A549 (cell line): ENCODE data around the gene NTRK1. TPM values are rescaled to one million over a fixed set of nuclear protein-coding genes. Genes with fewer than 3 reads are reported as not detected.

ENCODE experiments used
- ATAC-seq, 2 experiments: fragments of 200-7000 bp in 1 of 2; fragments of >200 bp in 1 of 2; cut with Nextera tagmentation in 1 of 2; cut with Tn5 transposase in 1 of 2; 3 replicates each; pipeline versions ENCODE4 v1.8.0 to v1.9.1; 2018 to 2020; ENCODE audit warnings: mild to moderate bottlenecking in 1 of 2, moderate library complexity in 1 of 2
- CTCF ChIA-PET: fragments of 300-600 bp; sonication (Branson Sonifier 250); formaldehyde crosslinking; extraction: SDS; loops from one replicate; lab custom pipeline; 2021; ENCODE audit warnings: antibody characterized with exemption, inconsistent platforms; lab: Yijun Ruan, JAX
- POLR2A ChIA-PET: fragments of 350-600 bp; formaldehyde crosslinking; extraction: SDS; loops from one replicate; lab custom pipeline; 2021; ENCODE audit warnings: antibody characterized with exemption, inconsistent platforms; lab: Yijun Ruan, JAX
- DNase-seq, 2 experiments: peaks; one replicate each; pipeline versions ENCODE4 v3.0.0 to v3.0.0-alpha.2; 2011 to 2016; ENCODE audit warnings: low read depth in 1 of 2, low spot score in 1 of 2
- FAIRE-seq: peaks from 2 replicates; lab custom pipeline; 2011; peaks lifted over from hg19 to GRCh38; lab: Jason Lieb, UNC
- H3K27ac ChIP-seq, 2 experiments: fragments of >200 bp; sonication (Bioruptor Twin); formaldehyde crosslinking; 3 replicates each; pipeline ENCODE4 v1.5.1; 2016 to 2017
- H3K4me1 ChIP-seq: fragments of >200 bp; sonication (Bioruptor Twin); formaldehyde crosslinking; 3 replicates; pipeline ENCODE4 v1.6.1; 2016
- H3K4me2 ChIP-seq: fragments of >200 bp; sonication (Bioruptor Twin); formaldehyde crosslinking; 3 replicates; pipeline ENCODE4 v1.6.1; 2016
- H3K4me3 ChIP-seq: fragments of >200 bp; sonication (Bioruptor Twin); formaldehyde crosslinking; 3 replicates; pipeline ENCODE4 v1.5.1; 2016
- H3K9me3 ChIP-seq: fragments of >200 bp; sonication (Bioruptor Twin); formaldehyde crosslinking; 3 replicates; pipeline ENCODE4 v1.6.1; 2016
- CEBPB ChIP-seq, 2 experiments: fragments of >200 bp in 1 of 2; sonication (Bioruptor Twin) in 1 of 2; formaldehyde crosslinking in 1 of 2; IDR thresholded peaks; 2 replicates each; pipeline ENCODE4 v1.6.1; 2012 to 2016
- CHD2 ChIP-seq: fragments of 150-350 bp; IDR thresholded peaks from 2 replicates; pipeline ENCODE4 v1.6.1; 2014; ENCODE audit warnings: low read length; ENCODE audit not compliant: partially characterized antibody
- CHD4 ChIP-seq: fragments of 200-600 bp; sonication (generic); IDR thresholded peaks from 2 replicates; pipeline ENCODE4 v1.6.1; 2016; ENCODE audit warnings: antibody characterized with exemption, mild to moderate bottlenecking, borderline replicate concordance
- EHF ChIP-seq: fragments of 250-450 bp; sonication (Bioruptor Pico); IDR thresholded peaks from 2 replicates; pipeline ENCODE4 v1.5.0; 2020; ENCODE audit warnings: mild to moderate bottlenecking
- EP300 ChIP-seq, 2 experiments: fragments of >200 bp; sonication (Bioruptor Twin); formaldehyde crosslinking; IDR thresholded peaks; 2 replicates in 1 of 2; 3 replicates in 1 of 2; pipeline ENCODE4 v1.6.1; 2016 to 2017
- ESRRA ChIP-seq: fragments of 150-350 bp; IDR thresholded peaks from 2 replicates; pipeline ENCODE4 v1.6.1; 2014; ENCODE audit warnings: mild to moderate bottlenecking, low read length, borderline replicate concordance
- FOSB ChIP-seq: fragments of 250-450 bp; sonication (Bioruptor Pico); IDR thresholded peaks from 2 replicates; pipeline ENCODE4 v1.5.0; 2020; ENCODE audit warnings: mild to moderate bottlenecking, moderate library complexity
- GATA3 ChIP-seq: IDR thresholded peaks from 2 replicates; pipeline ENCODE4 v1.6.1; 2012; ENCODE audit warnings: borderline replicate concordance
- HDAC2 ChIP-seq: fragments of 200-600 bp; sonication (generic); IDR thresholded peaks from 2 replicates; pipeline ENCODE4 v1.6.1; 2016
- HOXB13 ChIP-seq: fragments of 250-450 bp; sonication (Bioruptor Pico); IDR thresholded peaks from 2 replicates; pipeline ENCODE4 v1.5.0; 2020; ENCODE audit warnings: low read depth, mild to moderate bottlenecking, moderate library complexity
- JUN ChIP-seq, 2 experiments: fragments of >200 bp; sonication (Bioruptor Twin); formaldehyde crosslinking; IDR thresholded peaks; 2 replicates in 1 of 2; 3 replicates in 1 of 2; pipeline ENCODE4 v1.6.1; 2016 to 2017
- JUNB ChIP-seq: fragments of >200 bp; sonication (Bioruptor Twin); formaldehyde crosslinking; IDR thresholded peaks from 2 replicates; pipeline ENCODE4 v1.6.1; 2016
- KDM1A ChIP-seq: fragments of 200-600 bp; sonication (generic); IDR thresholded peaks from 2 replicates; pipeline ENCODE4 v1.6.1; 2016; ENCODE audit warnings: low read depth, mild to moderate bottlenecking
- KDM5A ChIP-seq: fragments of 200-600 bp; sonication (generic); IDR thresholded peaks from 2 replicates; pipeline ENCODE4 v1.6.1; 2016; ENCODE audit warnings: antibody characterized with exemption, mild to moderate bottlenecking
- MAFK ChIP-seq: fragments of 450-650 bp; IDR thresholded peaks from 2 replicates; pipeline ENCODE4 v1.6.1; 2014; ENCODE audit not compliant: partially characterized antibody
- MAZ ChIP-seq: fragments of 150-350 bp; IDR thresholded peaks from 2 replicates; pipeline ENCODE4 v1.6.1; 2014; ENCODE audit warnings: antibody characterized with exemption, low read depth, low read length, borderline replicate concordance
- NFE2L2 ChIP-seq: fragments of 150-350 bp; conservative IDR thresholded peaks from 2 replicates; pipeline ENCODE4 v1.6.1; 2014; ENCODE audit warnings: low read length
- RAD21 ChIP-seq, 2 experiments: fragments of >200 bp in 1 of 2; sonication (Bioruptor Twin) in 1 of 2; formaldehyde crosslinking in 1 of 2; IDR thresholded peaks in 1 of 2; conservative IDR thresholded peaks in 1 of 2; 2 replicates in 1 of 2; 3 replicates in 1 of 2; pipeline ENCODE4 v1.6.1; 2012 to 2018; ENCODE audit warnings: inconsistent platforms in 1 of 2
- RARB ChIP-seq: fragments of 250-450 bp; sonication (Bioruptor Pico); IDR thresholded peaks from 2 replicates; pipeline ENCODE4 v1.8.0; 2021; ENCODE audit warnings: mild to moderate bottlenecking, moderate library complexity
- SREBF2 ChIP-seq: fragments of 450-650 bp; IDR thresholded peaks from 2 replicates; pipeline ENCODE4 v1.6.1; 2014; ENCODE audit warnings: mild to moderate bottlenecking, moderate library complexity
- TP53 ChIP-seq: fragments of 250-450 bp; sonication (Bioruptor Pico); IDR thresholded peaks from 2 replicates; pipeline ENCODE4 v1.5.0; 2021; ENCODE audit warnings: mild to moderate bottlenecking, moderate library complexity
- ZFP36 ChIP-seq: fragments of 450-650 bp; IDR thresholded peaks from 2 replicates; pipeline ENCODE4 v1.6.1; 2014; ENCODE audit warnings: borderline replicate concordance; ENCODE audit not compliant: partially characterized antibody
- WGBS: methylation state at CpG from one replicate; pipeline ENCODE4 v1.1.6; 2017; ENCODE audit errors: missing lambda C conversion rate; 5-methylcytosine and 5-hydroxymethylcytosine counted together
- polyA plus RNA-seq, 4 experiments: library from polyadenylated mRNA; depleted of rRNA in 3 of 4; stranded (reverse); fragments of >200 nt; fragmentation: RNase III in 1 of 4; extraction: RNeasy Plus Mini Kit Qiagen cat#74134 plus additional on column Dnase treatment in 1 of 4; gene quantifications; 2 replicates in 3 of 4; 3 replicates in 1 of 4; pipeline ENCODE4 v1.2.3, GENCODE V29; 2011 to 2017
- TF ChIP-seq, protein P1 (sequence below): fragments of 250-450 bp; sonication (Bioruptor Pico); IDR thresholded peaks from 2 replicates; pipeline ENCODE4 v1.5.0; 2021; ENCODE audit warnings: mild to moderate bottlenecking, moderate library complexity, borderline replicate concordance
- TF ChIP-seq, protein P2 (sequence below): fragments of >200 bp; sonication (Bioruptor Twin); formaldehyde crosslinking; IDR thresholded peaks from 2 replicates; pipeline ENCODE4 v1.6.1; 2016
- TF ChIP-seq, protein P3 (sequence below): fragments of >200 bp; sonication (Bioruptor Twin); formaldehyde crosslinking; IDR thresholded peaks from 3 replicates; pipeline ENCODE4 v1.6.1; 2016
- TF ChIP-seq, protein P4 (sequence below): IDR thresholded peaks from 2 replicates; pipeline ENCODE4 v1.6.1; 2012
- TF ChIP-seq, protein P5 (sequence below): IDR thresholded peaks from 2 replicates; pipeline ENCODE4 v1.6.1; 2012; ENCODE audit warnings: low read depth, borderline replicate concordance
- TF ChIP-seq, protein P6 (sequence below): fragments of >200 bp; sonication (Bioruptor Twin); formaldehyde crosslinking; IDR thresholded peaks from 3 replicates; pipeline ENCODE4 v1.5.1; 2016
- TF ChIP-seq, protein P7 (sequence below): fragments of 150-350 bp; IDR thresholded peaks from 2 replicates; pipeline ENCODE4 v1.6.1; 2014; ENCODE audit warnings: low read depth, mild to moderate bottlenecking, low read length

Gene NTRK1
- polyA plus RNA-seq, 2 of the 4 experiments (the other 2 are of a cell fraction) = 0.05 to 0.18 TPM

DNA sequence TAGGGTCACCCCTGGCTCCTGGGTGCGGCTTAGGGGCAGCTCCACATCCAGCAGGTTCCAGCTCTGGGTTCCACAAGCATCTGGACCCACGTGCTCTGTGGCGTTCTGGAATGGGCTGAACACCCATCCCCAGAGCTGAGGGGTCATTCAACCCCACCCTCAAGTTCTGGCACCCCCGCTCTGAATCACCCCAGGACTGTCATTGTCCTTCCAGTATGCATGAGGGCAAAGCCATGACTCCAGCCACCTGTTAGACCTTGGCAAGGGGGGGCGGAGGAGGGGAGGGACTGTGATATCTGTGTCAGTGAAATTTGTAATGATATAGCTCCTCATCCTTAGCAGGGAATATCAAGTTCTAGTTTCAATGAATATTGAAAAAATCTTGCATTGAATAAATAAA is 14.0 kb upstream of the NTRK1 start:
- Histone ChIP-seq H3K27ac (no peak overlapping the region), H3K4me3 (no peak overlapping the region), H3K4me2 (no peak overlapping the region), H3K9me3 (no peaks in the 10 kb centered on the region), H3K4me1 (no peaks in the 10 kb centered on the region)
- DNase-seq (no peak), FAIRE-seq (no peak), ATAC-seq (no peak)
- TF ChIP-seq JUN (IDR thresholded peaks at IDR 0.05) (no peak), SREBF2 (no peak), RARB (CRISPR knock-in tag) (no peak), ESRRA (no peak), KDM1A (no peak), CHD2 (no peak), CEBPB (IDR thresholded peaks at IDR 0.05) (no peak), EHF (CRISPR knock-in tag) (no peak), GATA3 (no peak), RAD21 (conservative IDR thresholded peaks at IDR 0.05 in 1 of 2, IDR thresholded peaks at IDR 0.05 in 1 of 2) (no peak), KDM5A (no peak), HOXB13 (CRISPR knock-in tag) (no peak), MAZ (no peak), MAFK (no peak)
- TF ChIP-seq, protein P1, sequence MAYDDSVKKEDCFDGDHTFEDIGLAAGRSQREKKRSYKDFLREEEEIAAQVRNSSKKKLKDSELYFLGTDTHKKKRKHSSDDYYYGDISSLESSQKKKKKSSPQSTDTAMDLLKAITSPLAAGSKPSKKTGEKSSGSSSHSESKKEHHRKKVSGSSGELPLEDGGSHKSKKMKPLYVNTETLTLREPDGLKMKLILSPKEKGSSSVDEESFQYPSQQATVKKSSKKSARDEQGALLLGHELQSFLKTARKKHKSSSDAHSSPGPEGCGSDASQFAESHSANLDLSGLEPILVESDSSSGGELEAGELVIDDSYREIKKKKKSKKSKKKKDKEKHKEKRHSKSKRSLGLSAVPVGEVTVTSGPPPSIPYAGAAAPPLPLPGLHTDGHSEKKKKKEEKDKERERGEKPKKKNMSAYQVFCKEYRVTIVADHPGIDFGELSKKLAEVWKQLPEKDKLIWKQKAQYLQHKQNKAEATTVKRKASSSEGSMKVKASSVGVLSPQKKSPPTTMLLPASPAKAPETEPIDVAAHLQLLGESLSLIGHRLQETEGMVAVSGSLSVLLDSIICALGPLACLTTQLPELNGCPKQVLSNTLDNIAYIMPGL (CRISPR knock-in tag) = no peak
- TF ChIP-seq, protein P2, sequence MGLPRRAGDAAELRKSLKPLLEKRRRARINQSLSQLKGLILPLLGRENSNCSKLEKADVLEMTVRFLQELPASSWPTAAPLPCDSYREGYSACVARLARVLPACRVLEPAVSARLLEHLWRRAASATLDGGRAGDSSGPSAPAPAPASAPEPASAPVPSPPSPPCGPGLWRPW = no peak
- TF ChIP-seq, protein P3, sequence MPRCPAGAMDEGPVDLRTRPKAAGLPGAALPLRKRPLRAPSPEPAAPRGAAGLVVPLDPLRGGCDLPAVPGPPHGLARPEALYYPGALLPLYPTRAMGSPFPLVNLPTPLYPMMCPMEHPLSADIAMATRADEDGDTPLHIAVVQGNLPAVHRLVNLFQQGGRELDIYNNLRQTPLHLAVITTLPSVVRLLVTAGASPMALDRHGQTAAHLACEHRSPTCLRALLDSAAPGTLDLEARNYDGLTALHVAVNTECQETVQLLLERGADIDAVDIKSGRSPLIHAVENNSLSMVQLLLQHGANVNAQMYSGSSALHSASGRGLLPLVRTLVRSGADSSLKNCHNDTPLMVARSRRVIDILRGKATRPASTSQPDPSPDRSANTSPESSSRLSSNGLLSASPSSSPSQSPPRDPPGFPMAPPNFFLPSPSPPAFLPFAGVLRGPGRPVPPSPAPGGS = no peak
- TF ChIP-seq, protein P4, sequence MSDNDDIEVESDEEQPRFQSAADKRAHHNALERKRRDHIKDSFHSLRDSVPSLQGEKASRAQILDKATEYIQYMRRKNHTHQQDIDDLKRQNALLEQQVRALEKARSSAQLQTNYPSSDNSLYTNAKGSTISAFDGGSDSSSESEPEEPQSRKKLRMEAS = no peak
- POLR2A ChIA-PET = no interaction called here
- 59% methylated on average over 3 of the region's 5 CpGs for WGBS
- CTCF ChIA-PET = interaction anchor here (0.7 to 20.9 kb wide), 12 partner anchors 7 to 187 kb away, joined by 3 to 480 read pairs (median 4); partner anchors contain the start of genes INSRR and NTRK1

DNA sequence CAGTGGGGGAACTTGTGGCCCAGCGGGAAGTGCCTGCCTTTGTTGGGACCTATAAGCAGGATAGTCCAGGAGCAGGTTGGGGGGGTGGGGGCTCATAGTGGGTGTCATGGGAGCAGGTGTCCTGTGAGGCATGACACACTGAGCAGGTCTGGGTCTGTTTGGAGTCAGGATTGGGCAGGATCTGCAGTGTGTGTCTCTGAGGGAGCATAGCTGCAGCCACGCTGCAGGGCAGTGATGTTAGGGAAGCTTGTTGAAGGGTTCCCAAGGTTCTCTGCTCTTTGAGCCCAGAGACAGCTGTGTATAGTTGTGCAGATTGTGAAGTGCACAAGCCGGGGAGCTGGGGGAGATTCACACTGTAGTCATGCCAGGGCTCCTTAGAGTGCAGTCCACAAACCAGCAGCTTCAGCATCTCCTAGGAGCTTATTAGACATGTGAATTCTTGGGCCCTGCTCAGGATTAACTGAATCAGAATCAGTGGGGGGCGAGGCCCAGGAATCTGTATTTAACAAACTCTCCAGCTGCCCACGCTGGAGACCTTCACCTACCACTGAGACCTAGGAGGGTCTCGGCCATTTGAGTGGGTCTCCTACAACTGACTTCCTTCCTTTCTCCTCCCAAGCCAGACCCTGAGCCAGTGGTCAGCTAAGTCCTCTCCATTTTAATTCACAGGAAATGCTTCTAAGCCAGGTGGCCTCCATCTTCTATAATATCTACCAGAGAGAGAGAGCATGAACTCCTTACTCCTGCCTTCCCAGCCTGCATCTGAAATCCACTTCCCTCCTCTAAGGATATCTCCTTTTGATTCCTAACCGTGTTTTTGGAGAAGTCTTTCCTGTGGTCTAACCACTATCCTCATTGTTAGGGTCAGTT is 12.8 kb upstream of the NTRK1 start:
- WGBS = 57% methylated on average over 7 of the region's 7 CpGs
- ChIA-PET CTCF (interaction anchor here (0.9 to 20.9 kb wide), 16 partner anchors 8 to 221 kb away, joined by 3 to 480 read pairs (median 4); partner anchors contain the start of genes INSRR, ISG20L2, LRRC71 and METTL25B), POLR2A (no interaction called here)
- FAIRE-seq (no peak), ATAC-seq (peak; percentile 28 to 31; a peak in 3 of 6 replicates), DNase-seq (no peak)
- Histone ChIP-seq H3K27ac (no peak overlapping the region), H3K4me1 (peaks cover 9% of the 10 kb centered on the region; the same call in 2 of the 3 replicates), H3K4me3 (no peak overlapping the region), H3K4me2 (no peak overlapping the region), H3K9me3 (no peaks in the 10 kb centered on the region)
- no peak for TF ChIP-seq TP53 (CRISPR knock-in tag)
- TF ChIP-seq, protein P5, sequence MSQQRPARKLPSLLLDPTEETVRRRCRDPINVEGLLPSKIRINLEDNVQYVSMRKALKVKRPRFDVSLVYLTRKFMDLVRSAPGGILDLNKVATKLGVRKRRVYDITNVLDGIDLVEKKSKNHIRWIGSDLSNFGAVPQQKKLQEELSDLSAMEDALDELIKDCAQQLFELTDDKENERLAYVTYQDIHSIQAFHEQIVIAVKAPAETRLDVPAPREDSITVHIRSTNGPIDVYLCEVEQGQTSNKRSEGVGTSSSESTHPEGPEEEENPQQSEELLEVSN = no peak
- no peak for TF ChIP-seq ZFP36
- TF ChIP-seq HDAC2 = no peak
- TF ChIP-seq, protein P6, sequence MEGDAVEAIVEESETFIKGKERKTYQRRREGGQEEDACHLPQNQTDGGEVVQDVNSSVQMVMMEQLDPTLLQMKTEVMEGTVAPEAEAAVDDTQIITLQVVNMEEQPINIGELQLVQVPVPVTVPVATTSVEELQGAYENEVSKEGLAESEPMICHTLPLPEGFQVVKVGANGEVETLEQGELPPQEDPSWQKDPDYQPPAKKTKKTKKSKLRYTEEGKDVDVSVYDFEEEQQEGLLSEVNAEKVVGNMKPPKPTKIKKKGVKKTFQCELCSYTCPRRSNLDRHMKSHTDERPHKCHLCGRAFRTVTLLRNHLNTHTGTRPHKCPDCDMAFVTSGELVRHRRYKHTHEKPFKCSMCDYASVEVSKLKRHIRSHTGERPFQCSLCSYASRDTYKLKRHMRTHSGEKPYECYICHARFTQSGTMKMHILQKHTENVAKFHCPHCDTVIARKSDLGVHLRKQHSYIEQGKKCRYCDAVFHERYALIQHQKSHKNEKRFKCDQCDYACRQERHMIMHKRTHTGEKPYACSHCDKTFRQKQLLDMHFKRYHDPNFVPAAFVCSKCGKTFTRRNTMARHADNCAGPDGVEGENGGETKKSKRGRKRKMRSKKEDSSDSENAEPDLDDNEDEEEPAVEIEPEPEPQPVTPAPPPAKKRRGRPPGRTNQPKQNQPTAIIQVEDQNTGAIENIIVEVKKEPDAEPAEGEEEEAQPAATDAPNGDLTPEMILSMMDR = no peak
- TF ChIP-seq CHD4 = no peak
- no peak for TF ChIP-seq SREBF2
- TF ChIP-seq KDM1A = no peak
- TF ChIP-seq JUN (IDR thresholded peaks at IDR 0.05) = no peak
- TF ChIP-seq, protein P2 = no peak
- no peak for TF ChIP-seq JUNB
- no peak for TF ChIP-seq FOSB (CRISPR knock-in tag)
- no peak for TF ChIP-seq NFE2L2
- TF ChIP-seq, protein P7, sequence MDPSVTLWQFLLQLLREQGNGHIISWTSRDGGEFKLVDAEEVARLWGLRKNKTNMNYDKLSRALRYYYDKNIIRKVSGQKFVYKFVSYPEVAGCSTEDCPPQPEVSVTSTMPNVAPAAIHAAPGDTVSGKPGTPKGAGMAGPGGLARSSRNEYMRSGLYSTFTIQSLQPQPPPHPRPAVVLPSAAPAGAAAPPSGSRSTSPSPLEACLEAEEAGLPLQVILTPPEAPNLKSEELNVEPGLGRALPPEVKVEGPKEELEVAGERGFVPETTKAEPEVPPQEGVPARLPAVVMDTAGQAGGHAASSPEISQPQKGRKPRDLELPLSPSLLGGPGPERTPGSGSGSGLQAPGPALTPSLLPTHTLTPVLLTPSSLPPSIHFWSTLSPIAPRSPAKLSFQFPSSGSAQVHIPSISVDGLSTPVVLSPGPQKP = no peak
- TF ChIP-seq EP300 (IDR thresholded peaks at IDR 0.05) = no peak
